SU-DHL-6 (cell line): ENCODE measurements around the gene ANKRD30B.
"Not testable (repeated sequence)": the region's sequence is repeated elsewhere in the genome, so short reads cannot be mapped to it uniquely, and the experiment has no call there.

Experiments used
- EZH2phosphoT487 ChIP-seq: fragments of 200-600 bp; sonication (generic), shearing (Covaris generic); conservative IDR thresholded peaks from 2 replicates; pipeline ENCODE4 v1.6.1; 2018; ENCODE audit warnings: mild to moderate bottlenecking, antibody characterized with exemption, low read length, moderate library complexity, mixed read lengths
- TF ChIP-seq, protein P1 (sequence below): fragments of 200-600 bp; sonication (generic); IDR thresholded peaks from one replicate; pipeline ENCODE4 v1.5.1; 2017; ENCODE audit warnings: antibody characterized with exemption, mild to moderate bottlenecking, low read length, moderate library complexity; ENCODE audit not compliant: insufficient read depth, poor library complexity, severe bottlenecking

DNA sequence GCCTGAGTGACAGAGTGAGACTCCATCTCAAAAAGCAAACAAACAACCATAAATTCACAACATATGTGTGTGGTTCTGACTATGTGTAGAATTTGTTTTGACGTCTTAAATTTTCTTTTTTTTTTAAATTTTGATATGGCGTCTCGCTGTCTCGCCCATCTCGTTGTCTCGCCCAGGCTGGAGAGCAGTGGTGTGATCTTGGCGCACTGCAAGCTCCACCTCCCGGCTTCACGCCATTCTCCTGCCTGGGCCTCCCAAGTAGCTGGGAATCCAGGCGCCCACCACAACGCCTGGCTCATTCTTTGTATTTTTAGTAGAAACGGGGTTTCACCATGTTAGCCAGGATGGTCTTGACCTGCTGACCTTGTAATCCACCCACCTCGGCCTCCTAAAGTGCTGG is 63.1 kb downstream of the ANKRD30B start:
- TF ChIP-seq, protein P1, sequence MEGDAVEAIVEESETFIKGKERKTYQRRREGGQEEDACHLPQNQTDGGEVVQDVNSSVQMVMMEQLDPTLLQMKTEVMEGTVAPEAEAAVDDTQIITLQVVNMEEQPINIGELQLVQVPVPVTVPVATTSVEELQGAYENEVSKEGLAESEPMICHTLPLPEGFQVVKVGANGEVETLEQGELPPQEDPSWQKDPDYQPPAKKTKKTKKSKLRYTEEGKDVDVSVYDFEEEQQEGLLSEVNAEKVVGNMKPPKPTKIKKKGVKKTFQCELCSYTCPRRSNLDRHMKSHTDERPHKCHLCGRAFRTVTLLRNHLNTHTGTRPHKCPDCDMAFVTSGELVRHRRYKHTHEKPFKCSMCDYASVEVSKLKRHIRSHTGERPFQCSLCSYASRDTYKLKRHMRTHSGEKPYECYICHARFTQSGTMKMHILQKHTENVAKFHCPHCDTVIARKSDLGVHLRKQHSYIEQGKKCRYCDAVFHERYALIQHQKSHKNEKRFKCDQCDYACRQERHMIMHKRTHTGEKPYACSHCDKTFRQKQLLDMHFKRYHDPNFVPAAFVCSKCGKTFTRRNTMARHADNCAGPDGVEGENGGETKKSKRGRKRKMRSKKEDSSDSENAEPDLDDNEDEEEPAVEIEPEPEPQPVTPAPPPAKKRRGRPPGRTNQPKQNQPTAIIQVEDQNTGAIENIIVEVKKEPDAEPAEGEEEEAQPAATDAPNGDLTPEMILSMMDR: not testable (repeated sequence)
- not testable (repeated sequence) for TF ChIP-seq EZH2phosphoT487
